Activated T-helper 2 cell treated with anti-CD3 and anti-CD28 coated beads, Interferon-gamma antibody, Interleukin-2, Interleukin-4, amounts not matched to agents 10 μg/mL and 5 μg/mL and 100 μg/mL, durations not matched to agents 14 hours and 24 hours and 36 hours (primary cell): ENCODE measurements around the gene CPE. TPM values are rescaled to one million over a fixed set of nuclear protein-coding genes. Genes with fewer than 3 reads are reported as not detected.

Experiments used
- DNase-seq: peaks from one replicate; pipeline ENCODE4 v3.0.0; 2021; ENCODE audit warnings: low spot score
- H3K27ac Mint-ChIP-seq: one replicate; pipeline ENCODE4 v1.8.0; 2021; ENCODE audit warnings: mixed read lengths
- H3K27me3 Mint-ChIP-seq: one replicate; pipeline ENCODE4 v1.8.0; 2021; ENCODE audit warnings: low read depth, mixed read lengths
- H3K36me3 Mint-ChIP-seq: one replicate; pipeline ENCODE4 v1.8.0; 2021; ENCODE audit warnings: low read depth, mixed read lengths
- H3K4me1 Mint-ChIP-seq: one replicate; pipeline ENCODE4 v1.8.0; 2021; ENCODE audit warnings: low read depth, mixed read lengths
- H3K4me3 Mint-ChIP-seq: one replicate; pipeline ENCODE4 v1.8.0; 2021; ENCODE audit warnings: low read depth, mild to moderate bottlenecking, moderate library complexity, mixed read lengths
- H3K9me3 Mint-ChIP-seq: one replicate; pipeline ENCODE4 v1.8.0; 2021; ENCODE audit warnings: mixed read lengths
- intact Hi-C: fragments of 100-400 bp; cut with micrococcal nuclease; formaldehyde crosslinking; loops from one replicate; pipeline ENCODE4 v1.15.1; 2023
- total RNA-seq: library from RNA; stranded (reverse); gene quantifications from 2 replicates; pipeline ENCODE4 v1.2.3, GENCODE V29; 2022

Gene CPE
- total RNA-seq, 1 donor from 2014 or later = 0.30 TPM

DNA sequence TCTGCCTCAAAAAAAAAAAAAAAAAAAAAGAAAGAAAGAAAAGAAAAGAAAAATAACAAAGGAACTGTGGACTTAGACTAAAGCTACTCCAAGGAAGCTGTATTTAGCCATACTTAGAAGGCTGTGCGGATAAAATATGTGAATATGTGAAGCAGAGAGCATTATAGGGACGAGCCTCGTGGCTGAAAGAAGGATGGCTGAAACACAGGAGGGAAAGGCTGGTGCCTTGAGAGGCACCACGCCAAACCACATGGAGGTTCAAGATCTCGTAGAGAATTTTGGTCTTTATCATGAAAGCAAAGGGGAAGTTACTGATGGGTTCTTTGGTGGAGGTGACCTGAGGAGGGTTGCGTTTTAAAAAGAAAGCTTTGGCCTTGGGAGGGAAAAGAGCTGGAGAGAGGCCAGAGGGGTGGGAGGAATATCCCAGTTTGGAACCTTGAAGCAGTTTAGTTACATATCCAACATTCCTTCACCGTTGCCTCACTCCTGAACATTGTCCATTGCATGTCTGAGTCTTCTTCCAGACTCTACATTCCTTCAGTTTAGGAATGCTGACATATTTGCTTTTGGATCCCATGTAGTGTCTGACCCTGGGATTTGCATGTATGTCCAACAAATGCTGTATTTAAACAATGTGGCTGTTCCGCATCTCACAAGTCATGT, 82.5 kb downstream of the CPE start:
- DNase-seq = no peak
- intact Hi-C loops = loop anchor here (5.0 to 10.0 kb wide), 3 partner anchors 104 to 676 kb away; partner anchors contain the start of gene TMEM192

DNA sequence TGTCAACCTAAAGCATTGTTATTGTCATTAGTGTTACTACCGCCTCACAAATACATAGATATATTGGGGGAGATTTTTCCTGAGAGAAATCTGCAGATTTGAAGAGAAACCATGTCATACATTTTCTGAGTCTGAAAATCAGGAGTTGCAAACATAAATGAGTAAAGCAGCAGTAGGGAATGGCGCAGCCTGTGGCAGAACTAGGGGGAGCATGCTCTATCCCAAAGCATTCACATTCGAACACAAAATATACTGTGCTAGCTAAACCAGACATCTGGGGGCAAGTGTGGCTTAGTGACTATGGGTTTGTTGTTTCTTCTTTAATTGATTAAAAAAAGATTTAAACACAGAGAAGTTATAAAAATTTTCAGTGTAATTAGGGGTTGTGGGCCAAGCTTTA, 83.2 kb downstream of the CPE start:
- H3K9me3 Mint-ChIP-seq = no peaks in the 10 kb centered on the region
- no peak for DNase-seq
- intact Hi-C loops = loop anchor here (5.0 to 10.0 kb wide), 3 partner anchors 105 to 677 kb away; partner anchors contain the start of gene TMEM192
- H3K4me1 Mint-ChIP-seq = no peaks in the 10 kb centered on the region
- no peak overlapping the region for H3K27ac Mint-ChIP-seq
- H3K36me3 Mint-ChIP-seq = no peaks in the 10 kb centered on the region
- no peak overlapping the region for H3K4me3 Mint-ChIP-seq
- H3K27me3 Mint-ChIP-seq = peaks cover 11% of the 10 kb centered on the region

More for the DNA sequence above, 82.5 kb downstream of the CPE start:
- no peak overlapping the region for H3K4me3 Mint-ChIP-seq
- no peaks in the 10 kb centered on the region for H3K9me3 Mint-ChIP-seq
- no peak overlapping the region for H3K27ac Mint-ChIP-seq
- no peaks in the 10 kb centered on the region for H3K36me3 Mint-ChIP-seq
- H3K4me1 Mint-ChIP-seq = no peaks in the 10 kb centered on the region
- H3K27me3 Mint-ChIP-seq = peaks cover 11% of the 10 kb centered on the region

DNA sequence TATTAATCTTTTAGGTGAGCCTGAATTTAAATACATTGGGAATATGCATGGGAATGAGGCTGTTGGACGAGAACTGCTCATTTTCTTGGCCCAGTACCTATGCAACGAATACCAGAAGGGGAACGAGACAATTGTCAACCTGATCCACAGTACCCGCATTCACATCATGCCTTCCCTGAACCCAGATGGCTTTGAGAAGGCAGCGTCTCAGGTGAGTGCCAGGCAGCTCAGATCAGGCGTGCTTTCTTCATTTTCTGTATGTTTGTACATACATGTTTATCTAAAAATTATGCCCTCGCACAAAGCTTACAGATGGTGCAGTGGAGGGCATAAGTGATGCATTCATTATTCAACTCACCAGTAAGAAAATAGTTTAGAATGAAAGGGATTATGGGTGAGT, 85.6 kb downstream of the CPE start:
- Mint-ChIP-seq H3K27ac (no peak overlapping the region), H3K4me1 (no peaks in the 10 kb centered on the region), H3K9me3 (no peaks in the 10 kb centered on the region), H3K36me3 (no peaks in the 10 kb centered on the region), H3K4me3 (no peak overlapping the region), H3K27me3 (peaks cover 6% of the 10 kb centered on the region)
- no peak for DNase-seq
- intact Hi-C loops = loop anchor here (1.0 to 10.0 kb wide), 4 partner anchors 107 to 680 kb away; partner anchors contain the start of gene TMEM192

DNA sequence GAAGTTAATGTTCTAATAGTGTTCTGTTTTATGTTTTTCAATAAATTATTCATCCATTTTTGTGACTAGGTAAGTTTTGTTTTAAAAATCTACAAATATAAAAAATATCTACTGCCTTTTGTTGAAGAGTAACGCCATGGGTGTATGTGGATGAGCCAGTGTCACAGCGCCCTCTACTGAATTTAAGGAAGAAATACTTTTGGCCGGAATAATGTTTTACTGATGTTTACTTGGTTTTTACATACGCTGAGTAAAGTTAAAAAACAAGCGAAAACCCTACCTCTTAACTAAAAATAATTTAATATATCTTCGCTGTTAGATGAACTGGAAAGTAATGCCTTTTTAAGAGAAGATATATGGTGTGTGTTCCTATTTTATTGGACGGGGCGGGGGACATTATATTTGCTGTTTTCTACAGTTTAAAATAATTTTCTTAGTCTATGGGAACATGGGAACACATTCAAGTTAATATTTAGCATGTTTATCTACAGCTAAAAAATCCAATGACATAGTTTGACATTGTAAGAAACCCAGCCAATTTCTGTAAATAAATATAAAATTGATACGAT, 86.1 kb downstream of the CPE start:
- DNase-seq = no peak
- Mint-ChIP-seq H3K27me3 (peaks cover 6% of the 10 kb centered on the region), H3K36me3 (no peaks in the 10 kb centered on the region), H3K9me3 (no peaks in the 10 kb centered on the region), H3K4me3 (no peak overlapping the region), H3K4me1 (no peaks in the 10 kb centered on the region), H3K27ac (no peak overlapping the region)
- intact Hi-C loops = loop anchor here (1.0 to 10.0 kb wide), 4 partner anchors 108 to 680 kb away; partner anchors contain the start of gene TMEM192

DNA sequence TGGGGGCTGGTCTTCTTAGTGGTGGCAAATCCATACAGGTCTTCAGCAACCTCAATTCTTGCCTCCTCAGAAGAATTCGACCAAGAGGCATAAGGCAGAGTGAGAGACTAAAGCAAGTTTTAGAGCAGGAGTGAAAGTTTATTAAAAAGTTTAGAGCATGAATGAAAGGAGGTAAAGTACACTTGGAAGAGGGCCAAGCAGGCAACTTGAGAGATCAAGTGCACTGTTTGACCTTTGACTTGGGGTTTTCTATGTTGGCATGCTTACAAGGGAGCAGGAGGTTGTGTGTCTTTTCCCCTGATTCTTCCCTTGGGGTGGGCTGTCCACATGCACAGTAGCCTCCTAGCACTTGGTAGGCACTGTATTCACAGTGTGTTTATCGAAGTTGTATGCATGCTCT, 91.2 kb downstream of the CPE start:
- Mint-ChIP-seq H3K36me3 (no peaks in the 10 kb centered on the region), H3K27ac (no peak overlapping the region), H3K4me3 (no peak overlapping the region), H3K4me1 (no peaks in the 10 kb centered on the region), H3K27me3 (no peaks in the 10 kb centered on the region), H3K9me3 (peaks cover 25% of the 10 kb centered on the region)
- DNase-seq = no peak
- intact Hi-C loops = no loop called here

DNA sequence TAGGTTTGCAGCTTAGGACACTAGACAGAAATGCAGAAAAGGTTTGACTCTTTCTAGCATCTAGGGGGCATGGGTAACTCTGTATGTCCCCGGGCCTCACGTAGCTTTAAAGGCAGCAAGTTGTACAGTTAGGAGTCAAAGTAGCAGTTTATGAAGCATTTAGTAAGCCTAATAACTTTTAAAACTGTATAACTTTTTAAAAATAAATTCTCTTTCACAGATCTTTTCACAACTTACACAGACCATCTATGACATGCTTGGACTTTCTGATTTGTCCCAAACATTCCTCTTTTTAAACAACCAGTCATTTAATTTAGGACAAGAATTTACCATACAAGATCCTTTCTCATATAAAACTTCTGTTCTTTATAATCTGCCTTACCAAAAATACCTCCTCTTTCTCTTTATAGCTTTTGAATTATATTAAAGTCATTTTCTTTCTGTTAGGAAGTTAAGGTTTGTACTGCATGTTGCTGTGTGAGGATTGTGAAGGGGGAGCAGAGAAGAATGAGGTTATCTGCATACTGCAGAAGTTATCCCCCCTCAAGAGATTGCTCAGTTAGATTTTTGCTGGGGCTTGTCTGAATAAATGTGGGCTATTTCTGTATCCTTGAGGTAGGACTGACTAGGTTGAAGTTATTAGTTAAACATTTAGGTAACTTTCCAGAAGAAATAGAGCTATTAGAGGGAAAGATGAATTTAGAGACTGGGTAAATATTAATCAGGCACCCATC, 94.3 kb downstream of the CPE start:
- H3K27ac Mint-ChIP-seq = no peak overlapping the region
- no peaks in the 10 kb centered on the region for H3K27me3 Mint-ChIP-seq
- intact Hi-C loops = no loop called here
- H3K4me1 Mint-ChIP-seq = no peaks in the 10 kb centered on the region
- no peak overlapping the region for H3K4me3 Mint-ChIP-seq
- DNase-seq = no peak
- peaks cover 25% of the 10 kb centered on the region for H3K9me3 Mint-ChIP-seq
- no peaks in the 10 kb centered on the region for H3K36me3 Mint-ChIP-seq

DNA sequence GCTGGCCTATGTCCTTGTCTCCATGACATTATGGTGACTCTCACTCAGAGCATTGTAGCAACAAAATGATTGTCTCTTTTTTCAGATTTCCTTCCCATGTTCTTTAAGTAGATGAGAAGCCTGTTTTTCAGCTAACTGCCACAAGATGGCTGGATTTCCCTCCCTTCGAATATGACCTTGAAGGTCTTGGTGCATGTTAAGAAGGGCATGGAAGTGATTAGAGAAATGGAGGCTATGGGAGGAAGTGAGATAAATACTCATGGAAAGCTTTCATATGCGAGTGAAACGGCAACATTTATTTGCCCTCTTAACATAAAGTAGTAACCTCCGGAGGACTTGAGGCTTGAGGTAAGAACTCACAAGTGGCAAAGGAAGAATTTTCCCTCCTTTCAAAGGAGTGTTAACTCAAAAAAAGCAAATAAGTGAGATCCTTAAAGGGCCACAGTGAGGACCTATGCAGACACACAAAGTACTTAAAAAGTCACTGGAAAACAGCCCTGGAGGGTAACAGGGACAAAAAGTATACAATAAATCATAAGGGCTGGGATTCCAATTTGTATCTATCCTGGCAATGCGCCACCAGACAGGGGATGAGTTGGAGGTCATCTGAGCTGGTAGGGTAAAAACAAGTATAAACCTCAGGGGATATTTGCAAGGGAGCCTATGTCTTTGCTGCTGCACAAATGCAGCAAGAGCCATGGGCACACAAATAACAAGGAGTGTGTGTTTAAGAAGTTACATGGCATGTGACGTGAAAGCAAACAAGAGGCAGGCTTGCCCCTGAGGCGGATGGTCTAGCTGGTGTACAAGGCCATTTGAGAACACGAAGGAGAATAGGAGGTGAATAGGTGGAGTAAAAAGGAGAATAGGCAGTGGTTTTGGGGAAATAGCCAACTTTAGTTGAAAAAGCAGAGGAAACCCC, 96.2 kb downstream of the CPE start:
- H3K9me3 Mint-ChIP-seq = peaks cover 25% of the 10 kb centered on the region
- no peaks in the 10 kb centered on the region for H3K4me1 Mint-ChIP-seq
- intact Hi-C loops = no loop called here
- no peak overlapping the region for H3K4me3 Mint-ChIP-seq
- H3K27me3 Mint-ChIP-seq = peaks cover 2% of the 10 kb centered on the region
- DNase-seq = no peak
- H3K36me3 Mint-ChIP-seq = no peaks in the 10 kb centered on the region
- H3K27ac Mint-ChIP-seq = no peak overlapping the region

DNA sequence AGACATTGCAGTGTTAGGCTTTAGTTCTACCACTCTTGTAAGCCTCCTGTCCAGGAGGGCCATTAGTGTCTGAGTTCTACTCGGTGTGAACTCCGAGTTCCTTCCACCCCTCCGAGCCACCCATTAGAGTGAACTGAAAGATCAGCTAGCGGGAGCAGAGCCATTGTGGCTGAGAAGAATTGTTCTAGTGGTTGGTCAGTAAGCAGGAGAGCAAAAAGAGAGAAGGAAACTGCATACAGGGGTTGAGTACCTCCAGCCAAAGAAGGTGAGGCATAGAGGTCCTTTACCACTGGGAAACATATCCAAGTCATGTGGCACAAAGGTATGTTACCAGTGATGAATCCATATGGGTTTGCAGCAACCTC, 96.9 kb downstream of the CPE start:
- Mint-ChIP-seq H3K4me1 (no peaks in the 10 kb centered on the region), H3K27me3 (peaks cover 2% of the 10 kb centered on the region), H3K4me3 (no peak overlapping the region), H3K36me3 (no peaks in the 10 kb centered on the region), H3K27ac (no peak overlapping the region), H3K9me3 (peaks cover 23% of the 10 kb centered on the region)
- DNase-seq = no peak
- intact Hi-C loops = no loop called here

DNA sequence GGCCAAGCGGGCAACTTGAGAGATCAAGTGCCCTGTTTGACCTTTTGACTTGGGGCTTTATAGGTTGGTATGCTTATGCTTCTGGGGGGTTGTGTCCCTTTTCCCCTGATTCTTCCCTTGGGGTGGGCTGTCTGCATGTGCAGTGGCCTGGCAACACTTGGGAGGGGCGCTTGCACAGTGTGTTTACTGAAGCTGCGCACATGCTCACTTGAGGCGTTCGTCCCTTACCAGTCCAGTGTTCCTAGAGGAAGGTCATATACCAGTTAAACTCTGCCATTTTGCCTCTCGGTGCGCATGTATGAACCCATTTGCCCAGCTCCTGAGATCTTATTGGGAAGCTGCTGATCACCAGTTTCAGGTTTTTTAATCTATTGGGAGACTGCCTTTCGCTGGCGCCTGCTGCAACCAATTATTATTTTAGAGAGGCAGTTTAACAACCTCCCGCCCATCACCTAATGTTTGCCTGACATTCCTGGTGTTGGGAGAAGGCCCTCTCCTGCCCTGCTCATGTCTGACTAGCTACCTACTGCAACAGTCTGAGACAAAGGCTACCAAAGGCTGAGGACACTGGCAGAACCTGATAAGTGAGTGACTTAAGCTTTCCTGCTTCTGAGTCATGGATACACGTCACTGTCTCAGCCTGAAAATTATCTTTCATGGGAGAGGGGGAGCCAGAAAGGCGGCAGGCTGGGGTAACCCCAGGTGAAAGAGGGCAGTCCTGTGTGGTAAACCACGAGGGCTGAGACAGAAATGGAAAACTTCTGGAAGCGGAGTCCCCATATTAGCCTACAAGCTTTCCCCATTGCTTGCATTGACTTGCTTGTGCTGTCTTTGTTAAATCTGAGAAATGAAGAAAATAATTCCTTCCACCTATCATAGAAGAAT, 97.6 kb downstream of the CPE start:
- H3K27ac Mint-ChIP-seq = no peak overlapping the region
- H3K27me3 Mint-ChIP-seq = peaks cover 4% of the 10 kb centered on the region
- no peak overlapping the region for H3K4me3 Mint-ChIP-seq
- no peaks in the 10 kb centered on the region for H3K4me1 Mint-ChIP-seq
- intact Hi-C loops = no loop called here
- DNase-seq = no peak
- no peaks in the 10 kb centered on the region for H3K36me3 Mint-ChIP-seq
- peaks cover 20% of the 10 kb centered on the region for H3K9me3 Mint-ChIP-seq

DNA sequence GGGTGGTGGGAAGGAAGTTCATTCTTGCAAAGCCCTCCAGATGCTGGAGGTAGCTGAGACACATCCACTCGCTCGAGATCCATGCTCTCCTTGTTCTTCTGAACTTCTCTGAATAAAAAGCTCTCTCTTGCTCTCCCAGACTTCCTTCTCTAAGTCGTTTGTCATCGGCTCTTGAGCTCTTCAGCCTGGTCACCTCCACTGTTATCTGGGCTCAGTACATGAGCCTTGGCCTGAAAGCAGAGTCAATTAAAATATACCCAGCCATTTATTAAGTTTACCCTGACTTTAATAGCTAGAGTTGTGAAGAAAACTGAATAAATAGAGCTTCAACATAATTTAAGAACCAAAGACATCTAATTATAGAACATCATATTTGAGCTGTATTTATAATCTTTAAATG, 99.0 kb downstream of the CPE start:
- Mint-ChIP-seq H3K4me3 (no peak overlapping the region), H3K4me1 (no peaks in the 10 kb centered on the region), H3K27me3 (peaks cover 5% of the 10 kb centered on the region), H3K9me3 (peaks cover 16% of the 10 kb centered on the region), H3K36me3 (no peaks in the 10 kb centered on the region), H3K27ac (no peak overlapping the region)
- no peak for DNase-seq
- intact Hi-C loops = no loop called here

DNA sequence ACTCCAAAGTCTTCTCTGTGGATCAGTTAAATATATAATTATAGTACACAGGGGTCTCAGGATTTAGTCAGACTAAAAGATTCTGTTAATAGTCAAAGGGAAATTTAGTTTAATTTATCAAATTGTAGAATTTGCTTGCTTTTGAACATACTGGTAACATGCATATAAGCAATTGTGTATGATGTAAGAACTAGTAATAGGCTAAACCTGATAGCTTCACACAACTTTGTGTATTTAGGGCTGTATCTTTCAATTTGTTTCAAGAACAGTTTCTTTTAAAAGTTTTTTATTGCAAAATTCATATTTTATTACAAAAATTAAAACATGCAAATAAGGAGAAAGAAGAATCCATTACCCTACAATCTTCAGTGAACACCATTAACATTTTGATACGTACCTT, 99.5 kb downstream of the CPE start:
- H3K4me3 Mint-ChIP-seq = no peak overlapping the region

More for the DNA sequence above, 99.5 kb downstream of the CPE start:
- no peak for DNase-seq
- H3K27me3 Mint-ChIP-seq = peaks cover 5% of the 10 kb centered on the region
- intact Hi-C loops = no loop called here
- no peak overlapping the region for H3K27ac Mint-ChIP-seq
- H3K9me3 Mint-ChIP-seq = peaks cover 13% of the 10 kb centered on the region
- H3K36me3 Mint-ChIP-seq = no peaks in the 10 kb centered on the region
- no peaks in the 10 kb centered on the region for H3K4me1 Mint-ChIP-seq
